Esophagus squamous epithelium (tissue), 4 donors: ENCODE results near the gene REC114.

Experiments used
- POLR2A ChIP-seq, 4 donors: fragments of 450-650 bp; IDR thresholded peaks; one replicate each; pipeline ENCODE4 v1.6.1; 2017; ENCODE audit warnings: antibody characterized with exemption in 4 of 4, mild to moderate bottlenecking in 4 of 4, moderate library complexity in 3 of 4
- TF ChIP-seq, protein P1 (sequence below), 6 experiments: fragments of 450-650 bp in 4 of 6; fragments of 200-600 bp in 2 of 6; sonication (generic) in 2 of 6; IDR thresholded peaks; one replicate each; pipeline ENCODE4 v1.5.1; 2016 to 2019; ENCODE audit warnings: antibody characterized with exemption in 6 of 6, mild to moderate bottlenecking in 4 of 6, moderate library complexity in 4 of 6

DNA sequence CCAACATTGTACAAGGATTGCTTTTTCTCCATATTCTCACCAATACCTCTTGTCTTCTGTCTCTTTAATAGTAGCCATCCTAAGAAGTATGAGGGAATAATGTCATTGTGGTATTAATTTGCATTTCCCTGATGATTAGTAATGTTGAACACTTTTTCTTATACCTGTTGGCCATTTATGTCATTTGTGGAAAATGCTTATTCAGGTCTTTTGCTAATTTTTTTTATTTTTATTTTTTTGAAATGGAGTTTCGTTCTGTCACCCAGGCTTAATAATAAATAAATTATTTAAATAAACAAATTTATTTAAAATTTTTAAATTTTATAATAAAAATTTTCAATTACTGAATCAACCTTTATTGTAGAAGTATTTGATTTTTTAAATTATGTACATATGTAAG, 37.1 kb downstream of the REC114 start:
- no peak for TF ChIP-seq POLR2A (IDR thresholded peaks at IDR 0.05)
- TF ChIP-seq, protein P1, sequence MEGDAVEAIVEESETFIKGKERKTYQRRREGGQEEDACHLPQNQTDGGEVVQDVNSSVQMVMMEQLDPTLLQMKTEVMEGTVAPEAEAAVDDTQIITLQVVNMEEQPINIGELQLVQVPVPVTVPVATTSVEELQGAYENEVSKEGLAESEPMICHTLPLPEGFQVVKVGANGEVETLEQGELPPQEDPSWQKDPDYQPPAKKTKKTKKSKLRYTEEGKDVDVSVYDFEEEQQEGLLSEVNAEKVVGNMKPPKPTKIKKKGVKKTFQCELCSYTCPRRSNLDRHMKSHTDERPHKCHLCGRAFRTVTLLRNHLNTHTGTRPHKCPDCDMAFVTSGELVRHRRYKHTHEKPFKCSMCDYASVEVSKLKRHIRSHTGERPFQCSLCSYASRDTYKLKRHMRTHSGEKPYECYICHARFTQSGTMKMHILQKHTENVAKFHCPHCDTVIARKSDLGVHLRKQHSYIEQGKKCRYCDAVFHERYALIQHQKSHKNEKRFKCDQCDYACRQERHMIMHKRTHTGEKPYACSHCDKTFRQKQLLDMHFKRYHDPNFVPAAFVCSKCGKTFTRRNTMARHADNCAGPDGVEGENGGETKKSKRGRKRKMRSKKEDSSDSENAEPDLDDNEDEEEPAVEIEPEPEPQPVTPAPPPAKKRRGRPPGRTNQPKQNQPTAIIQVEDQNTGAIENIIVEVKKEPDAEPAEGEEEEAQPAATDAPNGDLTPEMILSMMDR (IDR thresholded peaks at IDR 0.05) = no peak
